Heart right ventricle (tissue), 16 donors: ENCODE measurements around the gene KRTAP4-7. TPM values are rescaled to one million over a fixed set of nuclear protein-coding genes. Genes with fewer than 3 reads are reported as not detected.
"Not testable (repeated sequence)": the region's sequence is repeated elsewhere in the genome, so short reads cannot be mapped to it uniquely, and the experiment has no call there.

ENCODE experiments used
- ATAC-seq, 8 donors: fragments of 200-7000 bp; cut with Tn5 transposase; one replicate each; pipeline ENCODE4 v1.9.1; 2020; ENCODE audit warnings: mild to moderate bottlenecking in 8 of 8, moderate library complexity in 8 of 8, moderate number of reproducible peaks in 1 of 8
- DNase-seq, 2 donors: peaks; one replicate each; pipeline ENCODE4 v3.0.0-alpha.2; 2020
- H3K27ac ChIP-seq, 10 donors: fragments of 200-600 bp; sonication (generic) in 2 of 10; one replicate each; pipeline versions ENCODE4 v1.5.0 to v1.8.0; 2020 to 2022; ENCODE audit warnings: mild to moderate bottlenecking in 3 of 10
- H3K27me3 ChIP-seq, 7 donors: fragments of 200-600 bp; one replicate each; pipeline ENCODE4 v1.8.0; 2021 to 2022; ENCODE audit warnings: mild to moderate bottlenecking in 2 of 7
- H3K36me3 ChIP-seq, 9 donors: fragments of 200-600 bp; sonication (generic) in 1 of 9; one replicate each; pipeline versions ENCODE4 v1.5.0 to v1.8.0; 2020 to 2022; ENCODE audit warnings: mild to moderate bottlenecking in 2 of 9
- H3K4me1 ChIP-seq, 9 donors: fragments of 200-600 bp; sonication (generic) in 1 of 9; one replicate each; pipeline versions ENCODE4 v1.5.0 to v1.8.0; 2020 to 2022; ENCODE audit warnings: mild to moderate bottlenecking in 4 of 9
- H3K4me3 ChIP-seq, 10 donors: fragments of 200-600 bp; sonication (generic) in 2 of 10; one replicate each; pipeline versions ENCODE4 v1.5.0 to v1.8.0; 2020 to 2022; ENCODE audit warnings: mild to moderate bottlenecking in 7 of 10, moderate library complexity in 2 of 10
- H3K9me3 ChIP-seq, 11 donors: fragments of 200-600 bp in 10 of 11; sonication (generic) in 2 of 11; one replicate each; pipeline versions ENCODE4 v1.5.0 to v1.8.0; 2013 to 2022; ENCODE audit warnings: mild to moderate bottlenecking in 2 of 11, control low read depth in 1 of 11, moderate library complexity in 1 of 11
- WGBS, 2 donors: extraction: QIAGEN DNeasy Blood & Tissue Kit; methylation state at CpG; one replicate each; pipeline ENCODE4 v1.1.7; 2013; ENCODE audit warnings: inconsistent platforms in 1 of 2; 5-methylcytosine and 5-hydroxymethylcytosine counted together
- intact Hi-C, 10 donors: fragments of 100-400 bp; cut with DNase I; formaldehyde crosslinking; loops; one replicate each; pipeline versions ENCODE4 v1.11.1 to v1.14.2; 2022
- polyA plus RNA-seq, 2 donors: library from polyadenylated mRNA; stranded (reverse); fragments of 200-250 nt; gene quantifications; one replicate each; pipeline ENCODE4 v1.2.3, GENCODE V29; 2013
- total RNA-seq, 10 donors: library from RNA; stranded (reverse); fragmentation: NEBNext Ultra II Directional in 3 of 10; extraction: Animal tissue kit (Norgen Biotek cat#: 25700) in 3 of 10; gene quantifications; one replicate each; pipeline versions ENCODE4 v1.2.1 to v1.2.4, GENCODE V29; 2021 to 2023
- TF ChIP-seq, protein P1 (sequence below), 9 donors: fragments of 200-600 bp; sonication (generic) in 2 of 9; IDR thresholded peaks; one replicate each; pipeline versions ENCODE4 v1.5.0 to v1.8.0; 2021 to 2022; ENCODE audit warnings: antibody characterized with exemption in 9 of 9, mild to moderate bottlenecking in 5 of 9, moderate library complexity in 1 of 9
- donor health status: Arrhythmogenic right ventricular cardiomyopathy.
- donor health status: ischemic (EF 13 %, LVEDD 7.1; RV severe dilation, severe dysfunction).
- donor health status: healthy with polysubstance abuse.
- donor health status: DM: no; HTN: yes; CAD: no.
- donor health status: DM: no; HTN: no; CAD: no.
- donor health status: ischemic (EF 25% LVEDD 6.9; RV normal size, moderate dysfunction).
- donor health status: ischemic (EF 25% LVEDD 5.7; RV mildly dilated, moderate dysfunction).
- donor health status: healthy.
- donor health status: DM: yes; HTN: yes; CAD: no.
- donor health status: Ischemic cardiomyopathy.
- donor health status: ischemic (EF 35%, LVEDD 5.7; RV mildly dilated, moderate dysfunction).
- donor health status: nonischemic (EF 11% LVEDD 7.7; RV severe dilation, severe dysfunction).
- donor health status: DM: yes; HTN: yes; CAD: no.
- donor health status: PGD.
- donor health status: ischemic (EF 29% LVEDD 5.4; RV normal size, mild dysfunction).
- donor health status: nonischemic (EF 23%, LVEDD 6.1; RV moderate dilation, normal function).

KRTAP4-7 gene
- total and polyA plus RNA-seq, 12 donors, result not detected

DNA sequence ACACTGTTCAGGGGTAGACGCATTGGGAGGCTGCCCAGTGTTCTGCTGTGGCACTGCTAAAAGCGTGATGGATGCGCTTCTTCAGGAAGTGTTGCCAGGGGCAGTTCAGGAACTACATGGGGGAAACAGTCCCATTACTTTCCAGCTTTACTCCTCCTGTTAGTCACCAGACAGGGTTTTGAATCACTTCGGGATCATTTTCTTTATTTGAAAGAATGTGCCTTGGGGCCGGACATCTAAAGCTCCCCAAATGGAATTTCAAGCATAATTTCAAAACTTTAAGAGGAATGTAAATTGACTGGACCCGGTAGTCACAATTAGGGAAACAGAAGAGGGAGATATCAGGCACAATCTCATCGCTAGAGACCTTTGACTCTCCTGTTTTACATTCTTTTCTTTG, 35.5 kb upstream of the KRTAP4-7 start:
- intact Hi-C loops, result no loop called here
- Histone ChIP-seq H3K36me3 (no peaks in the 10 kb centered on the region), H3K4me1 (no peaks in the 10 kb centered on the region), H3K9me3 (peaks cover 0 to 8% (median 0%) of the 10 kb centered on the region in 11 donors), H3K27ac (no peak overlapping the region), H3K4me3 (no peak overlapping the region), H3K27me3 (peaks cover 0 to 49% (median 29%) of the 10 kb centered on the region in 7 donors)
- DNase-seq (no peak), ATAC-seq (no peak)
- WGBS, 2 donors, result 70 to 72% methylated on average over 7 of the region's 7 CpGs
- TF ChIP-seq, protein P1, sequence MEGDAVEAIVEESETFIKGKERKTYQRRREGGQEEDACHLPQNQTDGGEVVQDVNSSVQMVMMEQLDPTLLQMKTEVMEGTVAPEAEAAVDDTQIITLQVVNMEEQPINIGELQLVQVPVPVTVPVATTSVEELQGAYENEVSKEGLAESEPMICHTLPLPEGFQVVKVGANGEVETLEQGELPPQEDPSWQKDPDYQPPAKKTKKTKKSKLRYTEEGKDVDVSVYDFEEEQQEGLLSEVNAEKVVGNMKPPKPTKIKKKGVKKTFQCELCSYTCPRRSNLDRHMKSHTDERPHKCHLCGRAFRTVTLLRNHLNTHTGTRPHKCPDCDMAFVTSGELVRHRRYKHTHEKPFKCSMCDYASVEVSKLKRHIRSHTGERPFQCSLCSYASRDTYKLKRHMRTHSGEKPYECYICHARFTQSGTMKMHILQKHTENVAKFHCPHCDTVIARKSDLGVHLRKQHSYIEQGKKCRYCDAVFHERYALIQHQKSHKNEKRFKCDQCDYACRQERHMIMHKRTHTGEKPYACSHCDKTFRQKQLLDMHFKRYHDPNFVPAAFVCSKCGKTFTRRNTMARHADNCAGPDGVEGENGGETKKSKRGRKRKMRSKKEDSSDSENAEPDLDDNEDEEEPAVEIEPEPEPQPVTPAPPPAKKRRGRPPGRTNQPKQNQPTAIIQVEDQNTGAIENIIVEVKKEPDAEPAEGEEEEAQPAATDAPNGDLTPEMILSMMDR (IDR thresholded peaks at IDR 0.05), result no peak

DNA sequence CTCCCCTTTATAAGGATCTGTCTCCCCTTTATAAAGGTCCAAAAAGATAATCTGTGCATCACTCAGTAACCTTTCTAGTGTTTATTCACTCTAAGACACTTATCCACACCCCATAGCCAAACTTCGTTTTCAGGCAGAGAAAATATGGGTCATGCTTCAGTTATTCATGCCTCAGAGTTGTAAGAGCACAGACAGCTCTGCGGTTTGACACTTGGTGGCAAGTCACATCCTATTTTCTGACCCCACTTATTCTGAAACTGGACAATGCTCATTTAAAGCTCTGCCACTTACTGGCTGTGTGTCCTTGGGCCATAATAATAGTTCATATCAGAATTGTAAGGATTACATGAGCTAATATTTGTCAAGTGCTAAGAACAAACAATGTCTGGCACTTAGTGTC, 34.8 kb upstream of the KRTAP4-7 start:
- no peak overlapping the region for H3K4me3 ChIP-seq
- ATAC-seq (no peak), DNase-seq (no peak)
- H3K27me3 ChIP-seq, result peaks cover 0 to 51% (median 29%) of the 10 kb centered on the region in 7 donors
- 42 to 65% methylated on average over 2 of the region's 2 CpGs for WGBS, 2 donors
- H3K27ac ChIP-seq, result no peak overlapping the region
- peaks cover 0 to 12% (median 0%) of the 10 kb centered on the region in 11 donors for H3K9me3 ChIP-seq
- no peaks in the 10 kb centered on the region for H3K4me1 ChIP-seq
- H3K36me3 ChIP-seq, result no peaks in the 10 kb centered on the region
- intact Hi-C loops, result no loop called here
- TF ChIP-seq, protein P1 (IDR thresholded peaks at IDR 0.05), result no peak

DNA sequence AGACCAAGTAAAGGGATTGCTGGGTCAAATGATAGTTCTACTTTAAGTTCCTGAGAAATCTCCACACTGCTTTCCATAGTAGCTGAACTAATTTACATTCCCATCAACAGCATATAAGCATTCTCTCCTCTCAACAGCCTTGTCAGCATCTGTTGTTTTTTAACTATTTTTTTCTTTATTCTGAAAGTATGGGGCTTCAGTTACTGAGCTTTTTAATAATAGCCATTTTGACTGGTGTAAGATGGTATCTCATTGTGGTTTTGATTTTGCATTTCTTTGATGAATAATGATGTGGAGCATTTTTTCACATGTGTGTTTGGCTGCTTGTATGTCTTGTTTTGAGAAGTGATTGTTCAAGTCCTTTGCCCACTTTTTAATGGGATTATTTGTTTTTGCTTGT, 31.4 kb upstream of the KRTAP4-7 start:
- Histone ChIP-seq H3K27ac (no peak overlapping the region), H3K27me3 (peaks cover 0 to 55% (median 33%) of the 10 kb centered on the region in 7 donors), H3K36me3 (no peaks in the 10 kb centered on the region), H3K4me1 (no peaks in the 10 kb centered on the region), H3K9me3 (peaks cover 0 to 13% (median 0%) of the 10 kb centered on the region in 11 donors), H3K4me3 (no peak overlapping the region)
- TF ChIP-seq, protein P1 (IDR thresholded peaks at IDR 0.05), result no peak
- DNase-seq, result no peak
- ATAC-seq, result no peak
- intact Hi-C loops, result no loop called here

DNA sequence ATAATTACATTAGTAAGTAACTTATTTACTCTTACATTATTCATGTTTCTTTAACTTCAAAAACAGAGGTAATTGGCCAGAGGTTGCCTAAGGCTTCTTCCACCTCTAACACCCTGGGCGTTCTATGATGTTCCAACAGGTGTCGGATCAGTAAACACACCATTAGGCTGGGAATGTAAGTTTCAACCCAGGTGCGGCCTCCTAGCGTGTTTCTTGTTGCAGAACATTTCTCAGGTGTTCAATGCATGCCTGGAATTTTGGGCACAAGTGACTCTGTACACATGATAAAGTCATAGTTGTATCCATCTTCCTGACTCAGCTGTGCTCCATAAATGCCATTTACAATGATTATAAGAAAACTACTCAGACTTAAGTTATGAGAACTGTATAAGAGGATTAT, 29.9 kb upstream of the KRTAP4-7 start:
- intact Hi-C loops, result no loop called here
- H3K27me3 ChIP-seq, result peaks cover 0 to 55% (median 35%) of the 10 kb centered on the region in 7 donors
- WGBS, 2 donors, result 86 to 88% methylated on average over 4 of the region's 4 CpGs
- H3K4me3 ChIP-seq, result no peak overlapping the region
- H3K27ac ChIP-seq, result no peak overlapping the region
- no peaks in the 10 kb centered on the region for H3K4me1 ChIP-seq
- DNase-seq (no peak), ATAC-seq (no peak)
- H3K9me3 ChIP-seq, result peaks cover 0 to 17% (median 0%) of the 10 kb centered on the region in 11 donors
- TF ChIP-seq, protein P1 (IDR thresholded peaks at IDR 0.05), result no peak
- no peaks in the 10 kb centered on the region for H3K36me3 ChIP-seq

DNA sequence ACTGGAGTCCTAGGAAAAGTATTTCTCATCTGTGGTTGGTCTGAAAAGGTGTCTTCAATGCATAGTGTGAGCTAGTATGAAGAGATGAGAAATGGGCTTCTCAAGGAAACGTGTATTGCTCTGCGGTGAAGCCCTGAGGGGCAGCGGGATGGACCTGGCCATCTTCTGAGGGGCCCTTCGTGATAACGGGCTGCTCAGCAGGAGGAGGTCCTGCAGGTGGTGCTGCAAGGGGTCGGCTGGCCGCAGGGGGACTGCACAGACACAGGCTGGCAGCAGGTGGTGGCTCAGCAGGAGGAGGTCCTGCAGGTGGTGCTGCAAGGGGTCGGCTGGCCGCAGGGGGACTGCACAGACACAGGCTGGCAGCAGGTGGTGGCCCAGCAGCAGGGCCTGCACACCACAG, 29.4 kb upstream of the KRTAP4-7 start:
- DNase-seq, H3K36me3 ChIP-seq, H3K4me3 ChIP-seq, ATAC-seq, H3K4me1 ChIP-seq, intact Hi-C loops, H3K27ac ChIP-seq: not testable (repeated sequence)
- 53 to 70% methylated on average over 7 of the region's 9 CpGs for WGBS, 2 donors
- peaks cover 0 to 55% (median 36%) of the 10 kb centered on the region in 7 donors for H3K27me3 ChIP-seq
- peaks cover 0 to 17% (median 0%) of the 10 kb centered on the region in 11 donors for H3K9me3 ChIP-seq

DNA sequence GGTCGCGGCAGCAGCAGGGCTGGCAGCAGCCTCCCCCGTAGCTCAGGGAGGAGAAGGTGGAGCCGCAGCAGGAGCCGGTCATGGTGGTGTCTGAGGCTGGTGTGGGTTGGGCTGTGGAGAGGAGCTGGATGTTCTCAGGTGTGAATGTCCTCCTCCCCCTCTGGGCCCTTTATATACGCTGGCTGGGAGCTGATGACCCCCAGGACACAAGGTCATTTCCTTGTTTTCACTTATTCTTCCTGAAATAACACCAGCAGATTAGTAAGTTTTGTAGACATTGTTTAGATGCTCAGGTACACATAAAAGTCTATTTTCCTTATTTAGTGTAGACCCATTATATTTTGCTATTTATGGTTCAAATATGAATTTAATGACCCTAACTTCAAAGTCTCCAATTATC, 28.8 kb upstream of the KRTAP4-7 start, which contains the start of gene KRTAP2-2:
KRTAP2-2 (minus strand) TSS at position 101 of the 400 bp plus-strand sequence; CDS start at position 82, 19 bp downstream.
- H3K4me1 ChIP-seq, DNase-seq, H3K4me3 ChIP-seq, ATAC-seq, H3K27ac ChIP-seq, intact Hi-C loops, H3K36me3 ChIP-seq: not testable (repeated sequence)
- H3K27me3 ChIP-seq, result peaks cover 0 to 56% (median 38%) of the 10 kb centered on the region in 7 donors
- WGBS, 2 donors, result 30 to 56% methylated on average over 1 of the region's 6 CpGs
- peaks cover 0 to 17% (median 0%) of the 10 kb centered on the region in 11 donors for H3K9me3 ChIP-seq
